Liver (tissue), 9 donors: ENCODE data around the gene ASB2. TPM values are rescaled to one million over a fixed set of nuclear protein-coding genes. Genes with fewer than 3 reads are reported as not detected.

Source experiments
- DNase-seq: peaks from one replicate; pipeline ENCODE4 v3.0.0-alpha.2; 2017; ENCODE audit warnings: low spot score
- H3K27ac ChIP-seq, 2 donors: one replicate each; pipeline ENCODE4 v1.7.0; 2013; ENCODE audit warnings: inconsistent platforms in 2 of 2, low read length in 2 of 2, control low read depth in 1 of 2, low read depth in 1 of 2, mild to moderate bottlenecking in 1 of 2
- H3K27me3 ChIP-seq, 4 donors: one replicate each; pipeline versions ENCODE4 v1.6.1 to v1.7.0; 2013; ENCODE audit warnings: low read length in 3 of 4, inconsistent platforms in 1 of 4, mild to moderate bottlenecking in 1 of 4, moderate library complexity in 1 of 4; ENCODE audit not compliant: control insufficient read depth in 4 of 4, insufficient read depth in 4 of 4
- H3K36me3 ChIP-seq, 4 donors: one replicate each; pipeline versions ENCODE4 v1.6.1 to v1.7.0; 2013; ENCODE audit warnings: low read length in 3 of 4, mild to moderate bottlenecking in 3 of 4, low read depth in 1 of 4, moderate library complexity in 1 of 4; ENCODE audit not compliant: control insufficient read depth in 4 of 4, insufficient read depth in 3 of 4
- H3K4me1 ChIP-seq, 4 donors: one replicate each; pipeline versions ENCODE4 v1.6.1 to v1.7.0; 2013; ENCODE audit warnings: low read length in 3 of 4, mild to moderate bottlenecking in 3 of 4, moderate library complexity in 1 of 4; ENCODE audit not compliant: control insufficient read depth in 4 of 4, insufficient read depth in 4 of 4
- H3K4me3 ChIP-seq, 3 donors: one replicate each; pipeline versions ENCODE4 v1.6.1 to v1.7.0; 2013; ENCODE audit warnings: low read length in 3 of 3, control low read depth in 1 of 3, low read depth in 1 of 3, mild to moderate bottlenecking in 1 of 3
- H3K9ac ChIP-seq, 2 donors: one replicate each; pipeline ENCODE4 v1.7.0; 2013; ENCODE audit warnings: low read length in 2 of 2, mild to moderate bottlenecking in 2 of 2, moderate library complexity in 2 of 2, control low read depth in 1 of 2, low read depth in 1 of 2
- H3K9me3 ChIP-seq, 4 donors: one replicate each; pipeline versions ENCODE4 v1.6.1 to v1.7.0; 2013; ENCODE audit warnings: low read length in 3 of 4; ENCODE audit not compliant: control insufficient read depth in 4 of 4
- HNF4A ChIP-seq, 2 donors: conservative IDR thresholded peaks; 2 replicates each; pipeline ENCODE4 v1.6.1; 2016; ENCODE audit warnings: antibody characterized with exemption in 2 of 2, mild to moderate bottlenecking in 2 of 2
- RAD21 ChIP-seq, 2 donors: IDR thresholded peaks; 2 replicates each; pipeline ENCODE4 v1.6.1; 2016; ENCODE audit warnings: antibody characterized with exemption in 2 of 2, mild to moderate bottlenecking in 2 of 2
- WGBS: extraction: QIAGEN DNeasy Blood & Tissue Kit; methylation state at CpG from one replicate; pipeline ENCODE4 v1.1.7; 2013; 5-methylcytosine and 5-hydroxymethylcytosine counted together
- polyA plus RNA-seq, 2 donors: library from polyadenylated mRNA; stranded (reverse) in 1 of 2; unstranded in 1 of 2; fragments of 200-250 nt in 1 of 2; fragments of >200 nt in 1 of 2; fragmentation: Nextera tagmentation in 1 of 2; extraction: Ambion mirVana in 1 of 2; gene quantifications; one replicate each; pipeline versions ENCODE4 v1.2.1 to v1.2.3, GENCODE V29; 2013 to 2015
- total RNA-seq, 2 donors: library from RNA; depleted of rRNA; stranded (reverse); fragments of >200 nt; gene quantifications; one replicate each; pipeline ENCODE4 v1.2.3, GENCODE V29; 2014
- TF ChIP-seq, protein P1 (sequence below): IDR thresholded peaks from 2 replicates; pipeline ENCODE4 v1.6.1; 2016; ENCODE audit warnings: antibody characterized with exemption
- TF ChIP-seq, protein P2 (sequence below): IDR thresholded peaks from 2 replicates; pipeline ENCODE4 v1.6.1; 2016; ENCODE audit warnings: antibody characterized with exemption, mild to moderate bottlenecking
- TF ChIP-seq, protein P3 (sequence below): IDR thresholded peaks from 2 replicates; pipeline ENCODE4 v1.6.1; 2016; ENCODE audit warnings: antibody characterized with exemption
- donor health status: healthy.
- donor health status: healthy.
- donor health status: healthy.
- donor health status: healthy.
- donor health status: healthy.

The ASB2 gene
- total and polyA plus RNA-seq, 4 donors: 0.18 to 0.56 (median 0.38) TPM

DNA sequence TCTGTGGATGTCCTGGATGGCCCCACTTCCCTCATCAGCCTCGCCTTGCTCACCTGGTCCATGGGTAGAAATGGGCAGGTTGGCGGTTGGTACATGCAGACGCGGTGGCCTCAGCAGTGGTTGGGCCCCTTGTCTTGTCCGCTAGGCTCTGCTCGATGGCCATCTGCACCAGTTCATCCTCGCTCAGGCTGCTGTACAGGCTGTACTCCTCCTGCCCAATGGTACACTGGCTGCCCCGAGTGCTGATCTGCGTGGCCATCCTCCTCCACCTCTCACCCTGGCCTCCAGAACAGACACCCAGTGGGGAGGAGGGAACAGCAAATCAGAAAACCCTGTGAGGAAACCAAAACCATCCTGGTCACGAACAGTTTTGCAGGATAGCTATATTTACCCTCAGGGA, 12.1 kb downstream of the ASB2 start:
- TF ChIP-seq HNF4A (conservative IDR thresholded peaks at IDR 0.05) (no peak), RAD21 (IDR thresholded peaks at IDR 0.05) (no peak)
- TF ChIP-seq, protein P1, sequence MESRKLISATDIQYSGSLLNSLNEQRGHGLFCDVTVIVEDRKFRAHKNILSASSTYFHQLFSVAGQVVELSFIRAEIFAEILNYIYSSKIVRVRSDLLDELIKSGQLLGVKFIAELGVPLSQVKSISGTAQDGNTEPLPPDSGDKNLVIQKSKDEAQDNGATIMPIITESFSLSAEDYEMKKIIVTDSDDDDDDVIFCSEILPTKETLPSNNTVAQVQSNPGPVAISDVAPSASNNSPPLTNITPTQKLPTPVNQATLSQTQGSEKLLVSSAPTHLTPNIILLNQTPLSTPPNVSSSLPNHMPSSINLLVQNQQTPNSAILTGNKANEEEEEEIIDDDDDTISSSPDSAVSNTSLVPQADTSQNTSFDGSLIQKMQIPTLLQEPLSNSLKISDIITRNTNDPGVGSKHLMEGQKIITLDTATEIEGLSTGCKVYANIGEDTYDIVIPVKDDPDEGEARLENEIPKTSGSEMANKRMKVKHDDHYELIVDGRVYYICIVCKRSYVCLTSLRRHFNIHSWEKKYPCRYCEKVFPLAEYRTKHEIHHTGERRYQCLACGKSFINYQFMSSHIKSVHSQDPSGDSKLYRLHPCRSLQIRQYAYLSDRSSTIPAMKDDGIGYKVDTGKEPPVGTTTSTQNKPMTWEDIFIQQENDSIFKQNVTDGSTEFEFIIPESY: no peak
- TF ChIP-seq, protein P2, sequence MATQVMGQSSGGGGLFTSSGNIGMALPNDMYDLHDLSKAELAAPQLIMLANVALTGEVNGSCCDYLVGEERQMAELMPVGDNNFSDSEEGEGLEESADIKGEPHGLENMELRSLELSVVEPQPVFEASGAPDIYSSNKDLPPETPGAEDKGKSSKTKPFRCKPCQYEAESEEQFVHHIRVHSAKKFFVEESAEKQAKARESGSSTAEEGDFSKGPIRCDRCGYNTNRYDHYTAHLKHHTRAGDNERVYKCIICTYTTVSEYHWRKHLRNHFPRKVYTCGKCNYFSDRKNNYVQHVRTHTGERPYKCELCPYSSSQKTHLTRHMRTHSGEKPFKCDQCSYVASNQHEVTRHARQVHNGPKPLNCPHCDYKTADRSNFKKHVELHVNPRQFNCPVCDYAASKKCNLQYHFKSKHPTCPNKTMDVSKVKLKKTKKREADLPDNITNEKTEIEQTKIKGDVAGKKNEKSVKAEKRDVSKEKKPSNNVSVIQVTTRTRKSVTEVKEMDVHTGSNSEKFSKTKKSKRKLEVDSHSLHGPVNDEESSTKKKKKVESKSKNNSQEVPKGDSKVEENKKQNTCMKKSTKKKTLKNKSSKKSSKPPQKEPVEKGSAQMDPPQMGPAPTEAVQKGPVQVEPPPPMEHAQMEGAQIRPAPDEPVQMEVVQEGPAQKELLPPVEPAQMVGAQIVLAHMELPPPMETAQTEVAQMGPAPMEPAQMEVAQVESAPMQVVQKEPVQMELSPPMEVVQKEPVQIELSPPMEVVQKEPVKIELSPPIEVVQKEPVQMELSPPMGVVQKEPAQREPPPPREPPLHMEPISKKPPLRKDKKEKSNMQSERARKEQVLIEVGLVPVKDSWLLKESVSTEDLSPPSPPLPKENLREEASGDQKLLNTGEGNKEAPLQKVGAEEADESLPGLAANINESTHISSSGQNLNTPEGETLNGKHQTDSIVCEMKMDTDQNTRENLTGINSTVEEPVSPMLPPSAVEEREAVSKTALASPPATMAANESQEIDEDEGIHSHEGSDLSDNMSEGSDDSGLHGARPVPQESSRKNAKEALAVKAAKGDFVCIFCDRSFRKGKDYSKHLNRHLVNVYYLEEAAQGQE: no peak
- TF ChIP-seq, protein P3, sequence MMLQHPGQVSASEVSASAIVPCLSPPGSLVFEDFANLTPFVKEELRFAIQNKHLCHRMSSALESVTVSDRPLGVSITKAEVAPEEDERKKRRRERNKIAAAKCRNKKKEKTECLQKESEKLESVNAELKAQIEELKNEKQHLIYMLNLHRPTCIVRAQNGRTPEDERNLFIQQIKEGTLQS: no peak
- H3K36me3 ChIP-seq: no peaks in the 10 kb centered on the region
- 95% methylated on average over 10 of the region's 10 CpGs for WGBS
- no peak overlapping the region for H3K4me3 ChIP-seq
- no peak for DNase-seq
- H3K27ac ChIP-seq: no peak overlapping the region
- H3K9ac ChIP-seq: no peak overlapping the region
- no peaks in the 10 kb centered on the region for H3K27me3 ChIP-seq
- no peaks in the 10 kb centered on the region for H3K9me3 ChIP-seq
- H3K4me1 ChIP-seq: peaks cover 0 to 9% (median 2%) of the 10 kb centered on the region in 4 donors

DNA sequence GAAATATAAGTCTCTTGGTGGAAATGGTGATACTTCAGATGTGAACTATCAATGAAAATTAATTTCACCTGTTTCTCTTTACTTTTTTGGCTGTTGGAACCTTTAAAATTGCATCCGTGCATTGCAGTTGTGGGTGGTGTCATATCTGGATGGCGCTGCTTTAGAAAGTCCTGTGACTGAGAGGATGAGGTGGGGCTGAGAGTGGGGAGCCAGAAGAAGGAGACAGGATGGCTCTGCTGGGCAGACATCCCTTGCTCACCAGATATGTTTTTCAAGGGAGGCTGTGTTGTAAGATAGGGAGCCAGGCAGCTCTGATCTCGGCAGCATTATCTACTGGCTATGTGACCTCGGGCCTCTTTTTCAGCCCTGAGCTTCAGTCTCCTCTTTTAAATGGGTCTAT, 12.7 kb downstream of the ASB2 start:
- no peaks in the 10 kb centered on the region for H3K27me3 ChIP-seq
- H3K9ac ChIP-seq: no peak overlapping the region
- H3K4me3 ChIP-seq: no peak overlapping the region
- H3K9me3 ChIP-seq: no peaks in the 10 kb centered on the region
- H3K4me1 ChIP-seq: peaks cover 0 to 9% (median 2%) of the 10 kb centered on the region in 4 donors
- no peak for DNase-seq
- 78% methylated on average over 4 of the region's 4 CpGs for WGBS
- no peaks in the 10 kb centered on the region for H3K36me3 ChIP-seq
- TF ChIP-seq, protein P2: no peak
- peak overlapping the region in 1 of 2 donors; percentile 48 for H3K27ac ChIP-seq
